ENCODE results near the gene MFSD11.
"Not testable (repeated sequence)": the region's sequence is repeated elsewhere in the genome, so short reads cannot be mapped to it uniquely, and the experiment has no call there.

The MFSD11 gene

DNA sequence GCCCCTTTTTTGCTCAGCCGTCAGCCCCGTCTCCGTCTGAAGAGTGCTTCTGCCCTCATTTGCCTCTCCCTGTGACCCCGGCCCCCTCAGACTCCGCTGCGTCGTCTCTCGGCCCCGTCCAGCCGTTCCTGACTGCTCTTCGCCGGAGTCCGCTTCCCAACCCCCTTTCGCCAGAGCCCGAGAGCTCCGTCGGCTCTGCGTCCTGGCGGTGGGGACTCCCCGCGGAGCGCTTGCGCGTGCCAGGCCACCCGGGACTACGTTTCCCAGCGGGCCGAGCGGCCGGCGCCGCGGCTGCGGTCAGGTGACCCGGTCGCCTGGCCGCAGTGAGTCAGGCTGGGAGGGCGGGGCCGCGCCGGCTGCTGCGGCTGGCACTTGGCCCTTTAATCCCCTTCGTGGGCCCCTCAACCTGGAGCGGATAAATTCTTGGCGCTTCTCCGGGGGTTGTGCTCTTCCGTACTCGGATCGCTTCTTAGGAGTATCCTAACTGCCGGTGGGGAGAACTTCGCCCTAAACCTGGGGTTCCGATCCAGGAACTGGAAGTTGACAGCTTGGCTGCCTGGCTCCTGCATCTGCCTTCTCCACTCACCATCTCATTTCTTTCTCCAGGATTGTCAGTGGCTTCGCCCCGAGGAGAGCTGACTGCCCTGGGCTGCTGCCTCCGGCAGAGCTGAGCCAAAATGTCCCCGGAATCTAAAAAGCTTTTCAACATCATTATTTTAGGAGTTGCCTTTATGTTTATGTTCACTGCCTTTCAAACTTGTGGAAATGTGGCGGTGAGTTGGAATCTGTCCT is at the start of gene MFSD11:
TSS of gene MFSD11 (plus strand) at position 444 of the 792 bp plus-strand sequence. CDS start at position 678, 234 bp downstream.
- DNase-seq = peak; percentile 91 to 93

DNA sequence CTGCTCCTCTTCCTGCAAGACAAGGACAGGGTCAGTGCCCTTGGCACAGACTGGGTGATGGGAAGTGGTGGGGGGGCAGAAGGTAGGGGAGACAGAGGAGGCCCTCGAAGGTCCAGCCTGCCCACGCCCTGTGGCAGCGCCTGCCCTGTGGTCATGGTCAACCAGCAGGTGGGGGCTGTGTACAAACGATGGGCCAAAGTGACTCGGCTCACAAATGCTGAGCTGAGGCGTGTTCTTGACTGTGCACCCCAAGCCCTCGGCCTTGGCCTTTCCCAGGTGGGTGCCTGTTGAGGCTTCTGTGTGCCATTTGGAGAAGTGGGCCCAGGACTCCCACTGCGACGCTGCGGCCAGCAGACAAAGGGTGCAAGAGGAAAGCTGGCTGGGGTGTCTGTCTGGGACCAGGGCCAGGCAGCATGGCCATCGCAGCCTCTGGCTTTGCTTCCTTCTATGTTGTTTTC is 49.7 kb upstream of the MFSD11 start:
- DNase-seq = no peak

DNA sequence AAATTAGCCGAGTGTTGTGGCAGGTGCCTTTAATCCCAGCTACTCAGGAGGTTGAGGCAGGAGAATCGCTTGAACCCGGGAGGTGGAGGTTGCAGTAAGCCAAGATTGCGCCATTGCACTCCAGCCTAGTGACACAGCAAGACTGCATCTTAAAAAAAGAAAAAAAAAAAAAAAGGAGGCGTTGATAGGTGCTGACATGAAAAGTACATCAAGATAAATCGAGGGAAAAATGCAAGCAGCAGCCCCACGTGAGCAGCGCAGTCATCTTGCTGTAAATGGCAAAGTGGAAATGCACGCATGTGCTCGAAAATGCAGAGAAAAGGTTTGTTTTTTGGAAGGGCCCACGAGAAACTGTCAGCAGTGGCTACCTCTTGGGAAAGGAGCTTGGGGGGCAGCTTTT is 48.1 kb upstream of the MFSD11 start:
- DNase-seq = no peak

DNA sequence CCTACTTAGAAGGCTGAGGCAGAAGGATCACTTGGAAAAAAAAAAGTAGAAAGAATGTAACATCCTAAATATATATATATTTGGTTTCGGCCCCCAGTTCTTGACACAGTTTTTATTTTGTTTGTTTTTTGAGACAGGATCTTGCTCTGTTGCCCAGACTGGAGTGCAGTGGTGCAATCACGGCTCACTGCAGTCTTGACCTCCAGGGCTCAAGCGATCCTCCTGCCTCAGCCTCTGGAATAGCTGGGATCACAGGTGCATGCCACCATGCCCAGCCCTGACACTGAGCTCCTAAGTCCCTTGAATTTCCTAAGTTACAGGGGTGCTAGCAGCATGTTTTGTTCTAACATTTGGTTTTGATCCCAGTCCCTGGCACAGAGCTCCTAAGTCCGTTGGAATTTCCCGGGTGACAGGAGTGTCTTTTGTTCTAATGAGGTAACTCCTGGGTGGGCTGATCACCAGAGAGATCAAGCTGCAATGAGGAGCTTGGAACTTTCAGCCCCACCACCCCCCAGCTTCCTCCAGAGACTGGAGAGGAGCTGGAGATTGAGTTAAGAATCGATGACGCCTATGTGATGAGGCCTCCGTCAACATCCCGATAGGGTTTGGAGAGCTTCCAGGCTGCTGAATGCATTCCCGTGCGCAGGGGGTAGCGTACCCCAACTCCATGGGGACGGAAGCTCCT is 47.2 kb upstream of the MFSD11 start:
- no peak for DNase-seq

DNA sequence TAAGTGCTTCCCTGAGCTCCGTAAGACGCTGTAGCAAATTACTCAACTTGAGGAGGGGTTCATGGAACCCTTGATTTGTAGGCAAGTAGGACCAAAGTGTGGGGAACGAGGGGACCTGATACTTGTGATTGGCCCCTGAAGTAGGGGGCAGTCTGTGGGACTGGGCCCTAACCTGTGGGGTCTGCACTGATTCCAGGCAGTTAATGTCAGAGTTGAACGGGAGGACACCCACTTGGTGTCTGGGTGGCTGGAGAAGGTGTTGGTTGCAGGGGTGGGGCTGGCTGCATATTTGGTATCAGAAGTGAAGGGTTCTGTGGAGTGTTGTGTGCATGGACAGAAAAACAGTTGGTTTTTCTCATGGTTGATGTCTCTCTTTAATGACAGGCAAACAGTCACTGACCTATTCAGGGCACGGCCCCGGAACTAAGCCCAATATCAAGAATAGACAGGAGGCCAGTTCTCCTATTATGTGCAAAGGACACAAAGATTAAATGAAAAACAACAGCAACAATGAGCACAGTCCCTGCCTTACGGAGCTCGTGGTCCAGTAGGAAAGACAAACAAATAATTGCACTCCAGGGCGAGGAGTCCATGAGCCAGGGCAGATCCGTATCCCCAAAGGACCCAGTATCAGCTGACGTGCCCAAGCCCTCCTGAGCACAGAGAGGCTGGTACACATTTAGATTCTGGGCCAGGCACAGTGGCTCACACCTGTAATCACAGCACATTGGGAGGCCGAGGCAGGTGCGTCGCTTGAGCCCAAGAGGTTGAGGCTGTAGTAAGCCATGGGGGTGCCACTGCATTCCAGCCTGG is 46.3 kb upstream of the MFSD11 start:
- no peak for DNase-seq

DNA sequence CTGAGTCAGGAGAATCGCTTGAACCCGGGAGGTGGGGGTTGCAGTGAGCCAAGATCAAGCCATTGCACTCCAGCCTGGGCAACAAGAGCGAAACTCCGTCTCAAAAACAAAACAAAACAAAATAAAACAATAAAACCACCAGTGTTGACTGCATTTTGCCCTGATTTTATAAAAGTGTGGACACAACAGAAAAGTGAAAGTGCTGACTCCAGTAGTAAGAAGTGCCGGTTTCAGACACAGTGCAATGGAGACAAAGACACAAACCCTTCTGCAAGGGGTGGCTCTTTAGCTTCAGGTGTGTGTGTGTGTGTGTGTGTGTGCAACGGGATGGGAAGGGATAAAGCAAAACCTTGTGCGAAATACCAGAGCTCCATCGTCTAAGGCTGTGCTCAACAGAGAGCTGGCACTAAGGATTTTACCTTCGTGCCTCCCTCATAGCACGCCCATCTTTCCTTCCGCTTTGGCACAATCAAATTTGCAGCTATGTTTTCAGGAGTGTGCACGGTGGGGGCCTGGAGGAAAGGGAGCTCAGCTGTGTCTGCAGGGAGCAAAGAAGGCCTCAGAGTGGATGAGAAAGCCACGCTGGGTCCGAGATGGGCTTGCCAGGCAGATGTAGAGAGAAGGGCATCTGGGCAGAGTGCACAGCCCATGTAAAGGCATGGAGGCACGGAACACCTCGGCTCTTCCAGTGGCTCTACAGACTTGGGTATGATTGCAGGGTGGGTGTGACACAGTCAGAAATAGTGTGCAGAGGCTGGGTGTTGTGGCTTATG is 42.7 kb upstream of the MFSD11 start:
- DNase-seq = no peak

DNA sequence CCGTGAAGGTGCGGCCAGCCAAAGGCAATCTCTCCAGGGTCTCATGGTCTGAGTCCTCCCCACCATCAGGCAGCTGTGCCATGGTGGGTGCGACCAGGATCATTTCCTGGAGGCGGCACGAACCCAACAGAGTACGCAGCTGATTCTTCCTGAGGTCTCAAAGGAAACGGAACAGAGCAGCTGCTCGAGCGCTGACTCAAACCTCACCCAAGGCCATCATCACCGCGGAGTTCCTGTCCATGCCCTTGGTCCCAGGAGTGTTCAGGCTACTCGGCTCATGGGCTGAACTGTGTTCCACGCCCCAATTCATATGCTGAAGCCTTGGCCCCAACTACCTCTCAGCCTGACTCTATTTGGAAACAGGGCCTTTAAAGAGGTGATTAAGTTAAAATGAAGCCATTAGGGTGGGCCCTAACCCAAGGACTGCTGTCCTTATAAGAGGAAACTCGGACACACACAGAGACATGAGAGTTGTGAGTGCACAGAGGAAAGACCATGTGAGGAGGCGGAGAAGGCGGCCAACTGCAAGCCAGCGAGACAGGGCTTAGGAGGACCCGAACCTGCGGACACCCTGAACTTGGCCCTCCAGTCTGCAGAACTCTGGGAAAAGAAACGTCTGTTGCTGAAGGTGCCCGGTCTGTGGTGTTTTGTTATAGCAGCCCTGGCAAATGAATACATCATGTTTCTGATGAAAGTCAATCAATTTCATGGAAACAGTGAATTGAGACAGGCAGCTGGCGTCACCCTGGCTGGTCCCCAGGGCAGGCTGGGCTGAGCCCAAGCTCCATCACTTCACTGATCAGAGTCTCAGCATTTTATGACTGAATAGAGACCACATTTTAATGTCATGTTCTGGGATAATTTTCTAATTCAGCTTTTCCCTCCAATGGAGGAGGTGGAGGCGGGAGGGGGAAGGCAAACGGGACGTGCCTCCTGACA is 40.9 kb upstream of the MFSD11 start:
- DNase-seq = no peak

DNA sequence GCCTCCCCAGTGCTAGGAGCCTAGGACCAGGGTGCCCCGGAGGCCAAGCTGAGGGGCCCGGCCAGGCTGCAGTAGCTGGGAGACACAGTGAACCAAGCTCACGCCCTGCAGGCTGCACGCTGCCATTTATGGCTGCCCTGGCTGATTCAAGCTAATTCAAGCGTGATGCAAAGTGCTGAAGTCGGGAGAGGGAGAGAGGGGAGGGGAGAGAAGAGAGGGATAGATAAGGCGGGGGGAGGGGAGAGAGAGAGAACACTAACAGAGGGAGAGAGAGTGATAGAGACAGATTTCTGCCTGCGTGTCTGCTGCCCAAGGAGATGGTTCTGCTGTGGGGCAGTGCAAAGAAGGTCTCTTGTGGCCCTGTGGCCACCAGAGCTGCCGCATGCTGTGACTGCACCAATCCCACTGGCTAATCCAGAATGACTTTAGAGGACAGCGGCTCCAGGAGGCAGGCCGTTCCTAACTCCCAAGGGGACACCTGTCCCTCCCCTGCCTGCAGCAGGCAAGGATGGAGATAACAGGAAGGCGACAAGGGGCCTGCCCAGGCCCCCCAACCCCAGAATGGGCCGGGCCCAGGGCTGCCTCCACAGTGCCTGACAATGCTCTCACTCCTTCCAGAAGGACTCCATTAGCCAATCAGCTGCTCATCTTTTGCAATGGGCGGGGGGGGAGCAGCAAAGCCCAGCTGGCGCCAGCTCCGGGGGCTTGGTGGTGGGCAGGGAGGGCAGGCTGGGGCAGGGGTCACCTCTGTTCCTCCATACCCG is 40.0 kb upstream of the MFSD11 start:
- no peak for DNase-seq

DNA sequence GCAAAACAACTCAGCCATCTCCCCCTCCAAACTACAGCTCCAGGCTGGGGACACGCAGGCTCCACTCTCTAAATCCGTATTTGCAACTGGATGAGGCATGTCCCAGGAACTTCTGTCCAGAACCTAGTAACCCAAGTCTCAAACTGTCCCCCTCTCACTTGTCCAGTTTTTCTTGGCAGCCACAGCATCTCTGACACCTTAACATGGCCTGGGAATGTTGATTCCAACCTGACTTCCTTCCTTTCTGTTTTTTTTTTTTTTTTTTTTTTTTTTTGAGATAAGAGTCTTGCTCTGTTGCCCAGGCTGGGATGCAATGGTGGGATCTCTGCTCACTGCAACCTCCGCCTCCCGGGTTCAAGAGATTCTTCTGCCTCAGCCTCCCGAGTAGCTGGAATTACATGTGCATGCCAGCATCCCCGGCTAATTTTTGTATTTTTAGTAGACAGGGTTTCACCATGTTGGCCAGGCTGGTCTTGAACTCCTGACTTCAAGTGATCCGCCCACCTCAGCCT is 39.4 kb upstream of the MFSD11 start:
- DNase-seq = not testable (repeated sequence)

DNA sequence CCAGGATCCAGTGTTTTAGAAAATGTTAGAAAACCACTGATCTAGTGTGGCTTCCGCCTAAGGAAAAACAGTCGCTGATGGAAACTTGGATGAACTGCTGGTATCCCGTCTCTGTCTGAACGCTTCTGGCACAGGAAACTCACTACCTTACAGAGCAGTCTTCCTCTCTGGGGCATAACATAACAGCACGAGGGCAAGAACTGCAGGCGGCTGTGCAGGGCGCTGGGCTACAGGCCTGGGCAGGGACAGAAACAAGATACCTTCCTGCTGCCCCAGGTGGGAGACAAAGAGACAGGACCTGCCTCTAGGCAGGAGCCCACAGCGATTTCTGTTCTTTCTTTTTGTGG is 37.7 kb upstream of the MFSD11 start:
- DNase-seq = no peak

DNA sequence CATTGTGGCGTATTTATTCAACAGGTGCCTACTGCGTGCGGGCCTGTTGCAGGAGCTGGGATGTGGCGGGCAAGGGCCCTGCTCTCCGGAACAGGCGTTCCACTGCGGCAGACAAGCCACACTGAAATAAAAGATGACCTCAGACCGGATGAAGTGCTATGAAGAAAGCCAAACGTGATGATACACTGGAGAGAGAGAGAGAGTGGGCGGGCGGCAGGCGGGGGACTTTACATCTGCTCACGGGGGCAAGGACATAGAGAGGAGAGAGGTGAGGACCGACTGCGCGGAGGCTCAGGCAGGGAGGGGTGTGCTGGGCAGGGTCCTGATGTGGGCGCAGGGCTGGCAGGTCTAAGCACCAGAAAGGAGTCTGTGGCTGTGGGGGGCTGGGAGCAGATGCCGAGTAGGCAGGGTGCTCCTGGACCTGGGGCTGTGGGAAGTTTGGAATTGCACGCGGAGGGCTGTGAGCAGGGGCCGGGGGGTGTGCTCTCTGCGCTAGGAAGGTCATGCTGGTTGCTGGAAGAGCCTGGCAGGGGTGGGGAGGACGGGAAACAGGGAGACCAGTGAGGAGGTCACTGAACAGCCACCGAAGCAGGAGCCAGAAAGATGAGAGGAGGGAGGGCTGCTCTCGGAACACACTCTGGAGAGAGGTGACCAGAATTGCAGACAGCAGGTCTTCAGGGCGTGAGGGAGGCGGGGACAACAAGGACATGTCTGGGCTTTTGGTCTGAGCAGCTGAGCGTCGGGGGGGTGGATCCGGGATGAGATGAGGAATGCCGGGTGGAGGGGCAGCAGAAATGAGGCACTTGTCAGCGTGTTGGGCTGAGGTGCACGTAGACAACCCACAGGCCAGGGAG is 37.1 kb upstream of the MFSD11 start:
- peak in 1 of 2 donors; percentile 46 for DNase-seq

DNA sequence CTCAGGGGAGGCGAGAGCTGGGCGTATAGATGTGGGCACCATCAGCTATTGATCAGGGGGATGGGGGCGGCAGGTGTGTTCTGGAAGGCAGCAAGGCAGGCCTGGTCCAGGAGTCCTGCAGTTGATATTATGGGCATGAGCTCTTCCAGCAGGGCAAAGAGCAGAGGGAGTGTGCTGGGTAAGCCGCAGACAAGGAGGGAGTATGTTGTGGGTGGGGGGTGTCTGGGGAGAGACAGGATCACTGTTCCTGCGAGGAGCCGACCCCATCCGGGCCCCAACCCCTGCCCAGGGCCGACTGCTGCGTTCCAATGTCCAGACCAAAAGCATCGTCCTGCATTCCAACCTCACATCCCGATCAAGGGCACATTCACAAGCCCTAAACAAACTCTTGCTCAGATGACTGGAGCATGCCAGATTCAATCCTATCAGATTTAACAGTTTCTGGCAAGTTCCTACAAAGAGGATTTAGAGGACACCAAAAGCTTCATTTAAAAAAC is 36.4 kb upstream of the MFSD11 start:
- DNase-seq = no peak

DNA sequence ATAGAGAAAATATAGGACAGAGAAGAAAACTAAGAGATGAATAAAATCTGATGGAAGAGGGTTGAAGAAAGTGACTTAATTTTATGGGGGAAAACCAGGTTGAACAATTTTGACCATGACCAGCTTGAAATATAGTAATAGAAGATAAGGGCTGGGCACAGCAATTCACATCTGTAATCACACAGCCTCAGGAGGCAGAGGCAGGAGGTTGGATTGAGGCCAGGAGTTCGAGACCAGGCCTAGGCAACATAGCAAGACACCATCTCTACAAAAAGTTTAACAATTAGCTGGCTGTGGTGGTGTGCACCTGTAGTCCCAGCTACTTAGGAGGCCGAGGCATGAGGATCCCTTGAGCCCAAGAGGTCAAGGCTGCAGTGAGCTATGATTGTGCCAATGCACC is 35.8 kb upstream of the MFSD11 start:
- DNase-seq = no peak

DNA sequence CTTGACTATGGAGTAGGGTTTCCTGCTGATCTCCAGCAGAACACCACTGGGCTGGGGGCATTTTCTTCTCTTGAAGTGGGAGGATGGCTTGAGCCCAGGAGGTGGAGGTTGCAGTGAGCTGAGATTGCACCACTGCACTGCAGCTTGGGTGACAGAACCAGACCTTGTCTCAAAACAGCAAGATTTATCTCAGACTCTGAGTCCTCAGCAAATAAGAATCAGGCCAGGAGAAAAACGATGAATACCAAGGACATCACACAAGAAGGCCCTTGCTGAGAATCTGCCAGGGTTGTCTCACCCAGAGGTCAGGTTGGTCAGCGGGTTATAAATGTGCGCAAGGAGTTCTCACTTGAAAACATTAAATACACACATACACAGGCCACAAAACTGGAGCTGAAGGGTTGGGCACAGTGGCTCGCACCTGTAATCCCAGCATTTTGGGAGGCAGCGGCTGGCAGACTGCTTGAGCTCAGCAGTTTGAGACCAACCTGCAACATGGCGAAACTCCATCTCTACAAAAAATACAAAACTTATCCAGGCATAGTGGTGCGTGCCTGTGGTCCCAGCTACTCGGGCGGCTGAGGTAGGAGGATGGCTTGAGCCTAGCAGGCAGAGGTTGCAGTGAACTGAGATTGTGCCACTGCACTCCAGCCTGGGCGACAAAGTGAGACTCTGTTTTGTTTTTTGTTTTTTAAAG is 34.8 kb upstream of the MFSD11 start:
- no peak for DNase-seq

DNA sequence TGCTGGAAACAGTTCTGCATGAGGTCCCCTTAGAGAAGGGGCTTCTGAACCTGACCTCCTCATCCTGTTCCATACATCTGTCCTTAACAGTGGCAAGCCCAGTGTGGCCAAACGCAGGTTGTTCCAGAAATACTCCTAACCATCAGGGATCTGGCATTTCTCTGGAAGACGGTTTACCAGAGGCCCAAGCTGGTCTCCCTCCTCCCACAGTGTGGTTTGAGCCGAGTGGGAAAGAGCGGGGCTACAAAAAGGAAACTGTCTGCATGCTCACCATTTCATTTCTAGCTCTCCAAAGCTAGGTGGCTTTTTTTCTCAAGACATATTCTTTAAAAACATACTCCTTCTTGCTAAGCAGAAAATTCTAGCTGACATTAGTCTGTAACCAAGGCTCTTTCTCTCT is 33.1 kb upstream of the MFSD11 start:
- DNase-seq = no peak

DNA sequence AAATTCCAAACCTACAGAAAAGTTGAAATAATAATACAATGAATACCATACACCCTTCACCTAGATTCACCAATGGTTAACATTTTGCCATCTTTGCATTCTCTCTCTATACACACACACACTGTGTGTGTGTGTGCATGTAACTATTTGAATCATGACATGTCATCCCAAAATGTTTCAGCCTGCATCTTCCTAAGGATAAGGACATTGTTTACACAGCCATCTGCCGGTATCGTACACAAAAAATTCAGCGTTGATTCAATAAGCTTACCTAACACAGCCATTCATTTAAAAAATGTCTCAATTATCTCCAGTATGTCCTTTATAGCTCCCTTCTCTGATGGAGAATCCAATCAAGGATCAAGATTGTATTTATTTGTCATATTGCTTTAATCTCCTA is 31.1 kb upstream of the MFSD11 start:
- no peak for DNase-seq

DNA sequence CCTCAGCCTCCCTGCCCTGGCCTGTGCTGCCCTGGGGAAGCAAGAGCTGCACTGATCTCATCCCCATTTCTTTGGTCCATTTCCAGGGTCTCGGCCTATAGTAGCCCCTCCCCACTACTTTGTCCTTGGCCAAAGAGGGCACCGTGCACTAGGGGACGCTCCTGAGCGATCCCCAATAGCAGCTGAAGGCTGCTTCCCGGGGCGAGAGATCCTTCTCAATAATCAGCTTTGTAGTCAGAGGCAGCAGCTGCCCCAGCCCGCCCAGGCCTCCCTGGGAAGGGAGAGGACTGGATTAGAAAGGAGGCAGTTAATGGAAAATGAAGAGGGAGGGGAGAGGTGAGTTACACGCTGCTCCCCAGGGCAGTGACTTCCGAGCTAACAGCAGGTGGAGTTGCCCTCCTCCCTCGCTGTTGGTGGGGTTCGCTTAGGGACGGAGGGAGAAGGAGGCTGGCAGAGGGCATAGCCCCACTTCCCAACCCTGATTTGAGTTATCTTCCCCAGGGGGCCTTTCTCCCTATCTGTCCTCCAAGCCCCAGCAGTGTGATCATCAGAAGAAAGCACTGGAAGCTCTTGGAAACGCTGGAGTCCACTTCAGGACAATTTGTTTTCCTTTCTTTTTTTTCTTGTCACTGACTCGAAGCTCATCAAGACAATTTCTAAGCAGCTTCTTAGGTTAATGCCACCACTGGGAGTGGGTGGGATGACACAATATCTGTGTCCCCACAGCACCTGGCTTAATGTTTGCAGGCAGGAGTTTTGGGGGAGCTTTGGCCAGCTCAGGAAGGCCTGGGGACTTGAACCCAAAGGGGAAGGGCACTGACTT is 29.7 kb upstream of the MFSD11 start:
- DNase-seq = no peak
